Right lobe of liver (tissue), 4 donors: Measurements from ENCODE around the gene KPNA2.

ENCODE experiments used
- POLR2A ChIP-seq: fragments of 450-650 bp; IDR thresholded peaks from one replicate; pipeline ENCODE4 v1.6.1; 2017; ENCODE audit warnings: antibody characterized with exemption, mild to moderate bottlenecking
- TF ChIP-seq, protein P1 (sequence below), 4 donors: fragments of 200-600 bp in 3 of 4; fragments of 450-650 bp in 1 of 4; IDR thresholded peaks; one replicate each; pipeline versions ENCODE4 v1.5.1 to v1.8.0; 2016 to 2022; ENCODE audit warnings: antibody characterized with exemption in 4 of 4, mild to moderate bottlenecking in 2 of 4
- donor health status: DM: no; HTN: no; CAD: no.
- donor health status: DM: no; HTN: no; CAD: no.
- donor health status: DM: no; HTN: yes; CAD: no.

DNA sequence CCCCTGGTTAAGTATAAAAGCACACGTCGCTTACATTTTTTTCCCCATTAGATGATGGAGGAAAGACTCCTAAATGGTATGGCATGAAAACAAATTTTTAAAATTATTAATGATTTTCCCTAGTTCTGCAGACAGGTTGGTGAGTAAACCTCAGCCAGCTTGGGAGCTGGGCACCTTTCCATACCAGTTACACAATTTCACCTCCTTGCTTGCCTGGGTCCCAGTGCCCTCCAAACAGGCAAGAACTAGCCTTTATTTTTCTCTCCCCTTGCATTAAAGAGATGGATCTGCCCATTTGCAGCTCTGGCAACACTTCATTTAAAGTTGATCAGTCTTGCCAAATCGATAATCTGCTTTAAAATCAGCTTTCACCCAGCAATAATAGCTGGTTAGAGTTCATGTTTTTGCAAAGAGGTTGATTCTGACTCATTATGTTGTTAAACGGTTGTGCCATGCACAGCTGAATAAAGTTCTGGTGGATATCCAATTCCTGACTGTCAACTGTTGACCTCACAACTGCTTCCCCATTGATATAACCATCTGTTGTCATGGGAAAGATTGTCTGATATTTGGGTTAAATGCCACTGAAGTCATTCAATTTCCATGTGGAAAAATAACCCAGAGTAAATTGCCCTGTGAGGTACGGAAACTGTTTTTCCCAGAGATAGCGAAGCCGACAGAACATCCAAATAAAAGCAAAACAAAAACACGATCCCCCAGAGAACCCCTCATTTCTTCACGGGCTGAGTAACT lies 40.5 kb upstream of the KPNA2 start:
- TF ChIP-seq, protein P1, sequence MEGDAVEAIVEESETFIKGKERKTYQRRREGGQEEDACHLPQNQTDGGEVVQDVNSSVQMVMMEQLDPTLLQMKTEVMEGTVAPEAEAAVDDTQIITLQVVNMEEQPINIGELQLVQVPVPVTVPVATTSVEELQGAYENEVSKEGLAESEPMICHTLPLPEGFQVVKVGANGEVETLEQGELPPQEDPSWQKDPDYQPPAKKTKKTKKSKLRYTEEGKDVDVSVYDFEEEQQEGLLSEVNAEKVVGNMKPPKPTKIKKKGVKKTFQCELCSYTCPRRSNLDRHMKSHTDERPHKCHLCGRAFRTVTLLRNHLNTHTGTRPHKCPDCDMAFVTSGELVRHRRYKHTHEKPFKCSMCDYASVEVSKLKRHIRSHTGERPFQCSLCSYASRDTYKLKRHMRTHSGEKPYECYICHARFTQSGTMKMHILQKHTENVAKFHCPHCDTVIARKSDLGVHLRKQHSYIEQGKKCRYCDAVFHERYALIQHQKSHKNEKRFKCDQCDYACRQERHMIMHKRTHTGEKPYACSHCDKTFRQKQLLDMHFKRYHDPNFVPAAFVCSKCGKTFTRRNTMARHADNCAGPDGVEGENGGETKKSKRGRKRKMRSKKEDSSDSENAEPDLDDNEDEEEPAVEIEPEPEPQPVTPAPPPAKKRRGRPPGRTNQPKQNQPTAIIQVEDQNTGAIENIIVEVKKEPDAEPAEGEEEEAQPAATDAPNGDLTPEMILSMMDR (IDR thresholded peaks at IDR 0.05) = no peak
- no peak for TF ChIP-seq POLR2A
